ENCODE data around the gene OR2J2.
"Not testable (repeated sequence)": the region's sequence is repeated elsewhere in the genome, so short reads cannot be mapped to it uniquely, and the experiment has no call there.

- not testable (repeated sequence) for TF ChIP-seq CTCF (conservative IDR thresholded peaks at IDR 0.05; ENCODE audit: low read depth, low read length); RCOR1 (IDR thresholded peaks at IDR 0.05; ENCODE audit: insufficient replicate concordance, low read length); RAD21 (IDR thresholded peaks at IDR 0.05; ENCODE audit: low read length); RFX5 (IDR thresholded peaks at IDR 0.05; ENCODE audit: low read depth, low read length); POLR2A (IDR thresholded peaks at IDR 0.05; ENCODE audit: low read depth, low read length); CEBPB (IDR thresholded peaks at IDR 0.05; ENCODE audit: low read depth, low read length); SMC3 (IDR thresholded peaks at IDR 0.05; ENCODE audit: low read depth, low read length); MAZ (IDR thresholded peaks at IDR 0.05; ENCODE audit: borderline replicate concordance, low read depth, low read length); MXI1 (IDR thresholded peaks at IDR 0.05; ENCODE audit: borderline replicate concordance, low read depth, low read length)
Measured at GRCh38 chr6:29188659-29189058, 18.0 kb downstream of the OR2J2 start.

All from IMR-90 (cell line).